ENCODE results near the gene ITGB5.

The ITGB5 gene

GRCh38 chr3:124887177-124887931, at the start of gene ITGB5:
Gene ITGB5 (minus strand): TSS chr3:124887365. CDS start chr3:124887000, 365 bp downstream.
- DNase-seq: peak; percentile 56

- no peak for DNase-seq
Observed at GRCh38 chr3:124935794-124936542, 48.8 kb upstream of the ITGB5 start.

GRCh38 chr3:124935264-124935663, 48.1 kb upstream of the ITGB5 start:
- no peak for DNase-seq

GRCh38 chr3:124934577-124934976, 47.4 kb upstream of the ITGB5 start, which contains the start of gene MUC13:
Gene MUC13 (minus strand): TSS chr3:124934751. CDS start chr3:124934712, 39 bp downstream.
- DNase-seq: no peak

DNA sequence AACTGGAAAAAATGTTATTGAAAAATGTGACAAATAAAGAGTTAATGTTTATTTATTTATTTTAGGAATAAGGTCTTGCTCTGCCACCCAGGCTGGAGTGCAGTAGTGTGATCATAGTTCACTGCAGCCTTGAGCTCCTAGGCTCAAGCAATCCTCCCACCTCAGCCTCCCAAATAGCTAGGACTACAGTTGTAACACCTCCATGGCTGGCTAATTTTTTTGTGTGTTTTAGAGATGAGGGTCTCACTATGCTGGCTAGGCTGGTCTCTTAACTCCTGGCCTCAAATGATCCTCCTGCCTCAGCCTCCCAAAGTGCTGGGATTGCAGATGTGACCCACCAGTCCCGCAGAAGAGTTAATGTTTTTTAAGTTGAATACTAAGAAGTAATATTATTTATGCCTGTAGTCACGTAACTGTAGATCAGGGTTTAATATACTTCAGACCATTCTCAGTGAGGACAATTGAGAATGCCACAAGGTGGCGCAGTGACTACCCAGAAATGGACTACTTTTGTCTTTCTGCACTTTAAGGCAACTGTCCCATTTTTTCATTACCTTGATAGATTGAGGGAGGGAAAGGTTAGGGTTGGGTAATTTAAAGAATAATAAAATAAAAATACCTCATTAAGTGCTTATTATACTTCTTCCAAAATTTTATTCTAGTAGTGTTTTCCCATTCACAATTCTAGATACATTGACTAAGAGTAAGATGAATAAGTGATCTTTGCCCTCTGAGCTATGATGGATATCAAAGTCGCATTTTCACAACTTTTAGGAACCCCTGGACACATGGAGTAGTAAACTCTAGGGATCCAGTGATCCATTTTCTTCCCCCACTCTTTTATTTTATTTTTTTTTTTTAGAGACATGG, 41.4 kb upstream of the ITGB5 start:
- DNase-seq: peak; percentile 32

DNA sequence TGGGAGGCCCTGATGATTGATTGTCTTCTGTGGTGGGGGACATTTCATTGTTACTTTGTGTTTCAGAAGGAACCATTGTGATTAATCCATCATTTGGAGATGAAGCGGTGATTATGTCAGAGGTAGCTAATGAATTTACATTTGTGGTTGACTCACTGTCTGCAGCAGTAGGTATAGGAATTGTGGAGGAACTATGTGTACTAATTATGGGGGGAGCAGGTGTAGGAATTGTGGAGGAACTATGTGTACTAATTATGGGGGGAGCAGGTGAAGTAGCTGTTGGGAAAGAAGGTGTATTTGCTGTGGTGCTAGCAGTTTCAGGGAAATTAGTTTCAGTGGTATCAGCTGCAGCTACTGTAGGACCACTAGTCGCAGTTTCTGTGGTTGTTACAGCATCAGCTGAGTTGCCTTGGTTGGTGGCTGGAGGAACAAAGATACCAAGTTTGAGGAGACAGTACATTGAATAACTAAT, 40.4 kb upstream of the ITGB5 start:
- DNase-seq: no peak

- DNase-seq: no peak
Observed at GRCh38 chr3:124926426-124927101, 39.4 kb upstream of the ITGB5 start.

GRCh38 chr3:124924741-124925140, 37.6 kb upstream of the ITGB5 start:
- no peak for DNase-seq

- no peak for DNase-seq
Observed at GRCh38 chr3:124923833-124924232, 36.7 kb upstream of the ITGB5 start.

DNA sequence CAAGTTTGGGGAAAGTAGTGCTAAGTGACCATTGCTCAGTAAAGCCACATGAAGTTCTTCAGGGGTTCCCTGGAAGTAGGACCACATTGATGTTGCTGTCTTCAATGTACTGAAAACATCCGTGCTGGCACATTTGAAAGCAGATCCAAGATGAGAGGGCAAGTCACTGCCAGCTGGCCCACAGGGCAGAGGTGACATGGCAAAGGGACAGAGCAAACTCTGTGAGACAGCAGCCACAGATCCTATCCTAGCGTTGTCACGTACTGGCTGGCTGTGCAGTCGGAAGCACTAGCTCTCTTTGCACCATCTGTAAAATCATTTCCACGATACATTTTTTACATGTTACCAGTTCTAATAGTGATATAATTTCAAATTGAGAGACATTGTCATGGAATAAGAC, 33.6 kb upstream of the ITGB5 start:
- no peak for DNase-seq

GRCh38 chr3:124919756-124920155, 32.6 kb upstream of the ITGB5 start:
- no peak for DNase-seq

DNA sequence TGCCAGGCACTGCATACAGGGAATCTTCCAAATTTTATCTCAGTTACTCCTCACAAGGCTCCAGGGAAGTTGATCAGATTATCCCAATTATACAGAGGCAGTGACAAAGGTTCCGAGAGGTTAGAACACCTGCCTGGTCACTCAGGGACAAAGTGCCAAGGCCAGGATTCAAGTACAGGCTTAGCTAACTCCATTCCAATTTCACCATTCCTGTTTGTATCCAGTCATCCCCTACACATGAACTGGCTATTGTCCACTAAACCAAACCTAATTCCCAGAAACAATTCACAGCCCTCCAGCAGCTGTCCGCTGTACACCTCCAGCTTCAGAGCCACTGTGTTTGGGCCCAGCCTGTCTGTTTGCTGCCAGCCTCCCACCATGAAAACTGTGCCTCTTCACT, 31.4 kb upstream of the ITGB5 start:
- DNase-seq: no peak

GRCh38 chr3:124916837-124917409, 29.8 kb upstream of the ITGB5 start:
- DNase-seq: no peak

DNA sequence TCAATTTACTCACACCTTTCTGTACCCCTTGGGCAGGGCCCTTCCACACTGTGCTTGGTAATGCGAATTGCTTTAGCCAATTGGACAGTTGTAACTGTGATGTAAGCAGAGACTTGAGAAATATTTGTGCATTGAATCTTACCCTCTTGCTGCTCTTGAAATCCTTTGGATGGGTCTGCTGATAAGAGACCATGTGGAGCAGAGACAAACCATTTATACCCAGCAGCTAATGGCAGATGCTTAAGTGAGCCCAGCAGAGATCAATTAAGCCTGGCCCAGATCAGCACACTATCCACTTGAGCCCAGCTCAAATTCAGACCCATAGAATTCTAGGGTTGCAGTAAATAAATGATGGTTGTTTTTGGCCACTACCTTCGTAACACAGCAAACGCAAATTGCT, 28.1 kb upstream of the ITGB5 start:
- no peak for DNase-seq

DNA sequence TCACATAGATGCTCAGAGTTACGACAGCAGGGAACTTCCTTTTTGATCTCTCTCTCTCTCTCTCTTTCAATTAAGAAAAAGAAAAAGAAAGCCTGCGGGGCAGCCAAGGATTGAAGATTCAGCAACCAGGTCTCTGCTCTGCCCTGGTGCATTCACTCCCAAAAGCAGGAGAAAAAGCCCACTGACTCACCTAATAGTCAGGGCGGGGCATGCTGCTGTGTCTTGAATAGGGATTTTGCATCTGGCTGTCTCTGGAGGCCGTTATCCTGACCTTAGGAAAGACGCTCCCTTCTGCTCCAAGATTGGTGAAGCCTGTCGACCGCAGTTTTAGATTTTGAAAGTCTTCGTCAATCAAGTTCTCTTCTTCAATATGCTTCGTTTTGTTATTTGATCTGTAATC, 20.8 kb upstream of the ITGB5 start:
- no peak for DNase-seq

GRCh38 chr3:124904835-124905492, 17.8 kb upstream of the ITGB5 start:
- DNase-seq: no peak

GRCh38 chr3:124903896-124904834, 17.0 kb upstream of the ITGB5 start:
- no peak for DNase-seq

DNA sequence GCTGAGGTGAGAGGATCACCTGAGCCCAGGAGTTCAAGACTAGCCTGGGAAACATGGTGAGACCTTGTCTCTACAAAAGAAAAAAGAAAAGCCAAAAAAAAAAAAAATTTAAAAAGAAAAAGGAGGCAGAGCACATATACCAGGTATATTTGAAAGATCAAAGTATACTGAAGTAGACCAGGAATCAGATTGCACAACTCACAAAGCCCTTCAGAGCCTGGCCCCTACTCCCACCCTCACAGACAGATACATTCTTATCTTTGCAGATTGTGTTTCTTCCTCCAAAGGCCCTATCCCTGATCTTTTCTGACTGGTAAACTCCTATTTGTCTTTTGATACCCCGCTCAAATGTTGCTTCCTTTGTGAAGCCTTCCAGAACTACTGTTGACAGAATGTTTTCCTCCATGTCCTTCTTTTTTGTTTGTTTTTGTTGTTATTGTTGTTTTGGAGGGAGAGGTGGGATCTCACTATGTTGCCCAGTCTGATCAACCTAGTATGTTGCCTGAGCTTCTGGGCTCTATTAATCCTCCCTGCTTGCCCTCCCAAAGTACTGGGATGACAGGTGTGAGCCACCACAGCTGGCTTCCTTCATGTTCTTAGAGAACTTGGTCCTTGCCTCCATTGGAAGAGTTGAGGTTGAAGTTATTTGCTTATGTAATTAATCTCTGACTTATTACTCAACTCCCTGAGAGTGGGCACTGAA, 9.8 kb upstream of the ITGB5 start:
- no peak for DNase-seq

DNA sequence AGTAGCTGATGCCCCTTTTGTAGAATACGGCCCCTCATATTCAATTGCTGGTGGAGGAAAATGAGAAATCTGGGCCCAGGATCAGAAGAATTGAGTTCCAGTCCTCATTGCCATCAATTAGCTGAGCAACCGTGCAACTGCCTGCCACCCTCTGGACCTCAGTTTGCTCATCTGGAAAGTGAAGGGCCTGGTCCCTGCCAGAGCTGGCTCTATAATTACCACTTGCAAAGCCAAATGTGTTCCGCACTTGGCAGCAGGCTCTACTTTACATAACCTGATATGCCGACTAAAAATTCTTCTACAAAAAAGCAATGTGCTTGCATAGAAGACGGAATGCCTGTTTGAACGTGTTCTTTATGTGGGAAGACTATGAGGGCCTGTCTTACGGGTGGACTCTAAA, 8.6 kb upstream of the ITGB5 start:
- DNase-seq: no peak

DNA sequence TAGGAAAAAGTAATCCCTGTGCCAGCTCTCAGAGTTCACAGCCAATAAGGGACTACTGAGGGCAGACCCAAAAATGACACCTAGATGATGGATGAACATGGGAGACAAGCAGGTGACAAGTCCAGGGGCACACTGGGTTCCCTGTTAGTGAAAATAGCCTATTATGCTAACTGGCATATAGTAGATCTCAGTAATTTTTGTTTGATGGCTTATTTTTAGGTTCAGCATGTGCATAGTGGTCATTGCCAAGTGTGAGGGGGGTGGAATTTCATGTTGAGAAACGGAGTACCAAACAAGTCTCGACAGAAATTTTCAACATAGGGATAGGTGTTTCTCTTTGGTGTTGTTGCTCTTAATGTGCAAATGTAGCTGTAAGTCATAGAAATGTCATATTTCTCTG, 6.4 kb upstream of the ITGB5 start:
- DNase-seq: no peak
